WTC11 (cell line): ENCODE data around the gene SCGB1C1. TPM values are rescaled to one million over a fixed set of nuclear protein-coding genes. Genes with fewer than 3 reads are reported as not detected.

Source experiments
- ATAC-seq: fragments of 200-7000 bp; cut with Tn5 transposase; 2 replicates; pipeline ENCODE4 v1.10.0; 2021; ENCODE audit warnings: mild to moderate bottlenecking, moderate library complexity
- CTCF ChIA-PET: fragments of 300-600 bp; sonication (Branson Sonifier 250); formaldehyde crosslinking; loops from one replicate; lab custom pipeline; 2021; ENCODE audit warnings: antibody characterized with exemption; lab: Charles Lee
- POLR2A ChIA-PET: fragments of 350-600 bp; sonication (Branson Sonifier 250); formaldehyde crosslinking; loops from one replicate; lab custom pipeline; 2021; ENCODE audit warnings: antibody characterized with exemption; lab: Charles Lee
- DNase-seq: peaks from one replicate; pipeline ENCODE4 v3.0.0; 2021; ENCODE audit warnings: low spot score
- H3K27ac Mint-ChIP-seq: 2 replicates; pipeline ENCODE4 v1.8.0; 2021; ENCODE audit warnings: mixed read lengths
- H3K27me3 Mint-ChIP-seq: 2 replicates; pipeline ENCODE4 v1.8.0; 2021; ENCODE audit warnings: low read depth, mild to moderate bottlenecking, moderate library complexity, mixed read lengths
- H3K36me3 Mint-ChIP-seq: 2 replicates; pipeline ENCODE4 v1.8.0; 2021; ENCODE audit warnings: mixed read lengths
- H3K4me1 Mint-ChIP-seq: 2 replicates; pipeline ENCODE4 v1.8.0; 2022; ENCODE audit warnings: mixed read lengths
- H3K4me3 Mint-ChIP-seq: 2 replicates; pipeline ENCODE4 v1.8.0; 2021; ENCODE audit warnings: mild to moderate bottlenecking, moderate library complexity, mixed read lengths
- H3K9me3 Mint-ChIP-seq: 2 replicates; pipeline ENCODE4 v1.8.0; 2021; ENCODE audit warnings: mixed read lengths
- ATF3 ChIP-seq: sonication (generic); formaldehyde crosslinking; conservative IDR thresholded peaks from 2 replicates; pipeline ENCODE4 v1.8.1; 2022; ENCODE audit warnings: mild to moderate bottlenecking, missing genetic modification reagents
- CDX4 ChIP-seq: fragments of 250-450 bp; sonication (Bioruptor Pico); IDR thresholded peaks from 2 replicates; pipeline ENCODE4 v1.9.0; 2021; ENCODE audit warnings: moderate library complexity, mild to moderate bottlenecking, inconsistent platforms, borderline replicate concordance
- ELF4 ChIP-seq: sonication (generic); formaldehyde crosslinking; IDR thresholded peaks from 2 replicates; pipeline ENCODE4 v1.8.1; 2022; ENCODE audit warnings: low read depth, mild to moderate bottlenecking, moderate library complexity, missing genetic modification reagents
- FOXJ3 ChIP-seq: sonication (generic); formaldehyde crosslinking; IDR thresholded peaks from 2 replicates; pipeline ENCODE4 v1.9.0; 2021; ENCODE audit warnings: missing genetic modification reagents, mild to moderate bottlenecking, borderline replicate concordance
- FOXP1 ChIP-seq: sonication (generic); formaldehyde crosslinking; IDR thresholded peaks from 2 replicates; pipeline ENCODE4 v1.8.0; 2022; ENCODE audit warnings: missing genetic modification reagents, mild to moderate bottlenecking, moderate library complexity, borderline replicate concordance
- FOXP4 ChIP-seq: sonication (generic); formaldehyde crosslinking; IDR thresholded peaks from 2 replicates; pipeline ENCODE4 v1.8.0; 2022; ENCODE audit warnings: mild to moderate bottlenecking, missing genetic modification reagents
- GRHL2 ChIP-seq: fragments of 250-450 bp; sonication (Bioruptor Pico); IDR thresholded peaks from 2 replicates; pipeline ENCODE4 v1.8.0; 2022; ENCODE audit warnings: mild to moderate bottlenecking, moderate library complexity; ENCODE audit not compliant: insufficient replicate concordance, severe bottlenecking
- IRF2 ChIP-seq: sonication (generic); formaldehyde crosslinking; IDR thresholded peaks from 2 replicates; pipeline ENCODE4 v1.8.0; 2022; ENCODE audit warnings: low read depth, missing genetic modification reagents, borderline replicate concordance
- JAZF1 ChIP-seq: fragments of 250-450 bp; sonication (Bioruptor Pico); IDR thresholded peaks from 2 replicates; pipeline ENCODE4 v1.9.0; 2021; ENCODE audit warnings: moderate library complexity, mild to moderate bottlenecking, inconsistent platforms
- NR1H2 ChIP-seq: sonication (generic); formaldehyde crosslinking; IDR thresholded peaks from 2 replicates; pipeline ENCODE4 v1.9.0; 2021; ENCODE audit warnings: mild to moderate bottlenecking, moderate library complexity, missing genetic modification reagents
- PRDM15 ChIP-seq: sonication (generic); formaldehyde crosslinking; IDR thresholded peaks from 2 replicates; pipeline ENCODE4 v1.8.0; 2022; ENCODE audit warnings: missing genetic modification reagents
- PRRX2 ChIP-seq: fragments of 250-450 bp; sonication (Bioruptor Pico); IDR thresholded peaks from 2 replicates; pipeline ENCODE4 v1.8.0; 2021; ENCODE audit warnings: mild to moderate bottlenecking
- RELA ChIP-seq: sonication (generic); formaldehyde crosslinking; IDR thresholded peaks from 2 replicates; pipeline ENCODE4 v1.8.1; 2022; ENCODE audit warnings: missing genetic modification reagents, mild to moderate bottlenecking, borderline replicate concordance
- SP1 ChIP-seq: sonication (generic); formaldehyde crosslinking; conservative IDR thresholded peaks from 2 replicates; pipeline ENCODE4 v1.8.1; 2022; ENCODE audit warnings: missing genetic modification reagents
- TCF7 ChIP-seq: sonication (generic); formaldehyde crosslinking; IDR thresholded peaks from 2 replicates; pipeline ENCODE4 v1.8.0; 2022; ENCODE audit warnings: mild to moderate bottlenecking, low read depth, missing genetic modification reagents, moderate library complexity
- TEAD1 ChIP-seq: sonication (generic); formaldehyde crosslinking; IDR thresholded peaks from 2 replicates; pipeline ENCODE4 v1.8.0; 2022; ENCODE audit warnings: mild to moderate bottlenecking, missing genetic modification reagents
- TEAD4 ChIP-seq: sonication (generic); formaldehyde crosslinking; IDR thresholded peaks from 2 replicates; pipeline ENCODE4 v1.8.0; 2022; ENCODE audit warnings: mild to moderate bottlenecking, missing genetic modification reagents
- USF2 ChIP-seq: sonication (generic); formaldehyde crosslinking; IDR thresholded peaks from 2 replicates; pipeline ENCODE4 v1.8.1; 2023; ENCODE audit warnings: mild to moderate bottlenecking, missing genetic modification reagents, moderate library complexity
- ZBTB21 ChIP-seq: sonication (generic); formaldehyde crosslinking; IDR thresholded peaks from 2 replicates; pipeline ENCODE4 v1.8.1; 2023; ENCODE audit warnings: mild to moderate bottlenecking, missing genetic modification reagents, borderline replicate concordance
- ZNF317 ChIP-seq: sonication (generic); formaldehyde crosslinking; IDR thresholded peaks from 2 replicates; pipeline ENCODE4 v1.8.1; 2023; ENCODE audit warnings: low read depth, mild to moderate bottlenecking, moderate library complexity, missing genetic modification reagents, borderline replicate concordance
- ZNF425 ChIP-seq: fragments of 250-450 bp; sonication (Bioruptor Pico); conservative IDR thresholded peaks from 2 replicates; pipeline ENCODE4 v1.9.0; 2021; ENCODE audit warnings: mild to moderate bottlenecking
- ZNF671 ChIP-seq: fragments of 250-450 bp; sonication (Bioruptor Pico); IDR thresholded peaks from 2 replicates; pipeline ENCODE4 v1.8.0; 2021; ENCODE audit warnings: mild to moderate bottlenecking
- total RNA-seq: library from RNA; stranded (reverse); gene quantifications from 3 replicates; pipeline ENCODE4 v1.2.3, GENCODE V29; 2021

SCGB1C1 gene
- total RNA-seq, 1 experiment from 2014 or later, result not detected

- H3K27me3 Mint-ChIP-seq, result no peaks in the 10 kb centered on the region
- ChIA-PET POLR2A (no interaction called here), CTCF (interaction anchor here (1.2 to 2.3 kb wide), 3 partner anchors 10 to 124 kb away, joined by 3 to 18 read pairs (median 3); no protein-coding TSS in a partner anchor)
- H3K9me3 Mint-ChIP-seq, result no peaks in the 10 kb centered on the region
- H3K36me3 Mint-ChIP-seq, result peaks cover 44% of the 10 kb centered on the region
- H3K4me1 Mint-ChIP-seq, result peaks cover 12% of the 10 kb centered on the region
- no peak for DNase-seq
- TF ChIP-seq GRHL2 (CRISPR knock-in tag) (no peak), ZNF317 (CRISPR knock-in tag) (no peak), IRF2 (CRISPR knock-in tag) (no peak), USF2 (CRISPR knock-in tag) (no peak), ELF4 (CRISPR knock-in tag) (no peak), FOXP1 (CRISPR knock-in tag) (no peak), ATF3 (CRISPR knock-in tag) (no peak), FOXJ3 (no peak), ZNF671 (CRISPR knock-in tag) (no peak), PRDM15 (no peak)
- TF ChIP-seq, all 79 proteins: peak for 0
- Mint-ChIP-seq H3K27ac (no peak overlapping the region), H3K4me3 (no peak overlapping the region)
- no peak for ATAC-seq
Measured at GRCh38 chr11:240315-240714, 47.4 kb downstream of the SCGB1C1 start.

- Mint-ChIP-seq H3K36me3 (peaks cover 55% of the 10 kb centered on the region), H3K27me3 (no peaks in the 10 kb centered on the region), H3K9me3 (no peaks in the 10 kb centered on the region)
- DNase-seq (no peak), ATAC-seq (no peak)
- TF ChIP-seq TEAD1 (CRISPR knock-in tag) (no peak), TEAD4 (no peak), PRRX2 (CRISPR knock-in tag) (no peak), SP1 (no peak), JAZF1 (CRISPR knock-in tag) (no peak), ZNF425 (CRISPR knock-in tag) (no peak), TCF7 (CRISPR knock-in tag) (no peak), ZBTB21 (CRISPR knock-in tag) (no peak), RELA (CRISPR knock-in tag) (no peak), NR1H2 (no peak), USF2 (CRISPR knock-in tag) (no peak), CDX4 (CRISPR knock-in tag) (no peak), FOXP4 (no peak)
- TF ChIP-seq, all 79 proteins: peak for 0
- ChIA-PET POLR2A (no interaction called here), CTCF (interaction anchor here (2.3 kb wide), 1 partner anchor 9 kb away, joined by 18 read pairs; no protein-coding TSS in a partner anchor)
- no peak overlapping the region for H3K4me3 Mint-ChIP-seq
- H3K4me1 Mint-ChIP-seq, result peaks cover 9% of the 10 kb centered on the region; the same call in 1 of the 2 replicates
- peak overlapping the region; percentile 15; the same call in 1 of the 2 replicates for H3K27ac Mint-ChIP-seq
Measured at GRCh38 chr11:241634-242033, 48.8 kb downstream of the SCGB1C1 start.
